Islet precursor cell (in vitro differentiated cells): Measurements from ENCODE around the gene GZMH.
"Not testable (repeated sequence)": the region's sequence is repeated elsewhere in the genome, so short reads cannot be mapped to it uniquely, and the experiment has no call there.

Experiments
- DNase-seq: peaks from one replicate; pipeline ENCODE4 v3.0.0-alpha.2; 2018

Gene GZMH, protein sequence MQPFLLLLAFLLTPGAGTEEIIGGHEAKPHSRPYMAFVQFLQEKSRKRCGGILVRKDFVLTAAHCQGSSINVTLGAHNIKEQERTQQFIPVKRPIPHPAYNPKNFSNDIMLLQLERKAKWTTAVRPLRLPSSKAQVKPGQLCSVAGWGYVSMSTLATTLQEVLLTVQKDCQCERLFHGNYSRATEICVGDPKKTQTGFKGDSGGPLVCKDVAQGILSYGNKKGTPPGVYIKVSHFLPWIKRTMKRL

DNA sequence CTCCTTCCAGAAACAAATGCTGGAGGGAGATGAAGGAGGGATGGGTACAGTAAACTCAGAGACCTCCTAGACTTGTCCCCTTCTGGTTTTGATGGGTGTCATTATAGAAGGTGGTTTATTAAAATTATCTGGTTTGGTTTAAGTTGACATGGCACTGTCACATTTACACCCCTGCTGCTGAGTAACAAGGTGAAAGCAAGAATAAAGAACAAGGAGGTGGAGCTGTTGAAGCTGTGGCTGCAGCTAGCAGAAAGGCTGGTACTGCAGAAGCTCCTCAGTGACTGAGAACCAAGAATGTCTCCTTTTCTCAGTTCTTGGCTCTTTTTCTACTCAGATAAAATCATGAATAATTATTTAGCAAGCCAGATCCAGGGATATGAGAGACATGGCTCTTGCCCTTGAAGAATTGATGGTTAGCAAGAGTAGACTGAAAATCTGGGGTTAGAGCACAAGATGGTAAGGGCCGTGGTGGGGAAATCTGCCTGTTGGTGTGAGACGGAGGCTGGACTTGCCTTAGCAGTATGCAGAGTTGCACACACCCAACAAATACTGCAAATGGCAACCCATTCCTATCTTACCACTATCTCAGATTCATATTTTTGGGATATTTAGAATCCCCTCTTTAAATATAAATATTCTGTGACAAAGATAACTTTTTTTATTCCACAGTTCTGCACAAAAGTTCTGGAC lies at the start of gene GZMH:
GZMH (minus strand) TSS at position 31 of the 690 bp plus-strand sequence. CDS start 72 bp downstream, outside the sequence.
- DNase-seq = no peak

DNA sequence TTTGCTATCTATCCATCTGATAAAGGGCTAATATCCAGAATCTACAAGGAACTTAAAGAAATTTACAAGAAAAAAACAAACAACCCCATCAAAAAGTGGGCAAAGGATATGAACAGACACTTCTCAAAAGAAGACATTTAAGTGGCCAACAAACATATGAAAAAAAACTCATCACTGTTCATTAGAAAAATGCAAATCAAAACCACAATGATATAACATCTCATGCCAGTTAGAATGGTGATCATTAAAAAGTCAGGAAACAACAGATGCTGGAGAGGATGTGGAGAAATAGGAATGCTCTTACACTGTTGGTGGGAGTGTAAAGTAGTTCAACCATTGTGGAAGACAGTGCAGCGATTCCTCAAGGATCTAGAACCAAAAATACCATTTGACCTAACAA lies 38.9 kb upstream of the GZMH start:
- not testable (repeated sequence) for DNase-seq

DNA sequence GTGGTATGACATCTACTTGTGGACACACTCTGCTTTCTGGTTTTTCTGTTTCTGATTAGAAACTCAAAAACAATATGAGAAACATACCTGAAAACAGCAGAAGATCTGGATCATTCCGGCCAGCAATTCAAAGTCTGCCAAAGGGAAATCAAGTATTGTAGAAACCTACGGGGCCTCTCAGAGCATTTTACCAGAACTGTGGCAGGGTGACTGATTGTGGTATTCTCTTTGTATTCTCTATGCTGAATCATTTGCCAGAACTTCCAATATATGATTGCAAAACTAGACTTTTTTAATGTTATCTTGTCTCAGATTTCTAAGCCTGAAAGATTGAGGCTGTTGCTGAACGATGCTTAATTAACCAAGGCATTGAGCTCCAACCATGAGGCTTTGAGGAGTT lies 30.4 kb upstream of the GZMH start:
- DNase-seq = no peak

DNA sequence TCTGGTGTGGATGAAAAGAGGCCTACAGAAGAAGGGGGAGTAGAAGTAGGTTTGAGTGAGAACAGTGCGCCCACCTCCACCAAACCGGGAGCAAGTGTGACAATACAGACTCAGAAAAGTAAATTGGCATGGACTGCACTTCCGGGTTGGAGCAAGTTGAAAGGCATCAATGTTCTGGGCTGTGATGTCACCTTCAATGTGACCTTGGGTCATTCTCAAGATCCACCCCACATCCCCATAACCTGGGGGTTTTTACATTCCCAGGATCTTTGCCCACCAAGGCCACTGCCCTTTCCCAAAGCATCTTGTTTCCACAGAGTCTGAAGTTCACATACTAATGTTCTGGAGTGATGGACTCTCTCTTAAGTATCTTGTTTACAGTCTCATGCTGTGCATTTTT lies 29.8 kb upstream of the GZMH start:
- no peak for DNase-seq

DNA sequence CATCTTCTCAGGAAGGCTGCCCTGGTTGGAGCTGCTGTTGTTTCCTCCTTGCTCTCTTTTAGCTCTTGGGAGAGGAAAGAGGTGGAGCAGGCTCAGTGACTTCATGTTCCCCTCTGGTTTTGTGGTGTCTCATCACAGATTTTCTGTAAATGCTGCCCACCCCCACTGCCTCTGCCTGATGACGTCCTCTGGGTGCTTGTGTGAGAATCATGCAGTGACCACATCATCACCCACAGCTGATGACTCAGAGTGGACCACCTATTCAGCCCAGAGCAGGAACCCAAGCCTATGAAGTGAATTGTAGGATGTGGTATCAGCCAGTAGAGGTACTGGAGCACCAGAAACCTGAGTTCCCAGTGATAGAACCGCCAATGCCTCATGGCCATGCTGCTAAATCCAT lies 24.7 kb upstream of the GZMH start, which contains the start of gene GZMB:
GZMB (minus strand) TSS at position 33 of the 400 bp plus-strand sequence; CDS start at position 3, 30 bp downstream.
- DNase-seq = no peak

DNA sequence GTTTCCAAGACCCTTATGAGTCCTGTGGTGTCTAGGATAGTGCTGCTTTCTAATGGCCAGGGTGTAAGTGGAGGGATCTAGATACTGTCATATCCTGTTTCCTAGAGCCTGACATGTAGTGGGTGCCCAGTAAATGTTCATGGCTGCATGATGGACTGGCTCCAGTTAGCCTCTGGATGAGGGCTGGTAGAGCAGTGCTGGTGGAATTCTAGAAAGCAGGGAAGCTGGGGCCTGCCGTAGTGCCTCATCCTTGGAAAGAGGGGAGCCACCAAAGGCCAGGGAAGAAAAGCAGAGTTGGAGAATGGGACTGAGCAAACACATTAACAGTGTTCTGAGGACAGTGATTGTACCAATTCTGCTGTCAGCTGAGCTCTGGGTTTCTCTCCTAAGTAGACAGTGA lies 23.9 kb upstream of the GZMH start:
- DNase-seq = no peak

DNA sequence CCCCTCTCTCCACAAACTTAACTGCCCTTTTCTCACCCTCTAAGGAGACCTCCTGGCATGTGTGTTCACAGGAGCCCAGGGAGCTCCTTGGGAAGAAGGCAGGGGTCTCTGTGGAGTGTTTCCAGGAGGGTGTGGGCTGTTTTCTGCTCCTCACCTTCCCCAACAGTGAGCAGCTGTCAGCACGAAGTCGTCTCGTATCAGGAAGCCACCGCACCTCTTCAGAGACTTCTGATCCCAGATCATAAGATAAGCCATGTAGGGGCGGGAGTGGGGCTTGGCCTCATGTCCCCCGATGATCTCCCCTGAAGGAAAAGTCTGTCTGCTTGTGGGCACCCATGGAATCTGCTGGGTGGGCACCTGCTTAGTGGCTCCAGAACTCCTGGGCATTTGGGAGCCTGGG lies 23.3 kb upstream of the GZMH start:
- DNase-seq = no peak

DNA sequence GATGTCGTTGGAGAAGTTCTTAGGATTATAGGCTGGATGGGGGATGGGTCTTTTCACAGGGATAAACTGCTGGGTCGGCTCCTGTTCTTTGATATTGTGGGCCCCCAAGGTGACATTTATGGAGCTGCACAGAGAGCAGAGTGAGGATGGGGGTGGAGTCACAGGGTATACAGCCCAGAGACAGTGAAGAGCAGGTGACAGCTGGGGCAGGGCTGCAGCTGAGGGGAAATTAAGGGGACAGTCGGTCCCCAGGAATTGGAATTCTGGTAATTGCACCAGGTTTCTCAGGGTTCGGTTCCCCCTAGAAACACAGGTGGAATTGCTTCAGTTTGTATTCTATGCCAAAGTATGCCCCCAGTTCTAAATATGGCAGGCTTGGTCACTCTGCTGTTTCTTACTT lies 22.9 kb upstream of the GZMH start:
- DNase-seq = no peak

DNA sequence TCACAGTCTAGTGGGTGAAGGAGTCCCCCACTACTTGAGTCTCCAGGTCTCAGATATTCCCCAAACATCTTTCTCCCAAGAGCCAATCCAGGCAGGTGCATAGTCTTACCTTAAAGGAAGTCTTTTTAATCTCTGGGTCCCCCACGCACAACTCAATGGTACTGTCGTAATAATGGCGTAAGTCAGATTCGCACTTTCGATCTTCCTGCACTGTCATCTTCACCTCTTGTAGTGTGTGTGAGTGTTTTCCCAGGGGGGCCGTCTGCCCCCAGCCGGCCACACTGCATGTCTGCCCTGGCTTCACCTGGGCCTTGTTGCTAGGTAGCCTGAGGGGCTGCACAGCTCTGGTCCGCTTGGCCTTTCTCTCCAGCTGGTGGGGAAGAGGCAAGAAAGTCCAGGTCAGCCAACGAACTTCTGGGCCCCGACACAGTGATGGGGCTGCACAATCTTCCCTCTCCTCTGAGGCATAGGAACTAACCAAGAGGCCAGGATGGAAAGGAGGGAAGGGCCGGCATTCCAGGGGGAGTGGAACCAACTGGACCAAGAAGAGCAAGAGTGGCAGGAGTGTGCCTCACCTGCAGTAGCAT lies 22.4 kb upstream of the GZMH start:
- no peak for DNase-seq

DNA sequence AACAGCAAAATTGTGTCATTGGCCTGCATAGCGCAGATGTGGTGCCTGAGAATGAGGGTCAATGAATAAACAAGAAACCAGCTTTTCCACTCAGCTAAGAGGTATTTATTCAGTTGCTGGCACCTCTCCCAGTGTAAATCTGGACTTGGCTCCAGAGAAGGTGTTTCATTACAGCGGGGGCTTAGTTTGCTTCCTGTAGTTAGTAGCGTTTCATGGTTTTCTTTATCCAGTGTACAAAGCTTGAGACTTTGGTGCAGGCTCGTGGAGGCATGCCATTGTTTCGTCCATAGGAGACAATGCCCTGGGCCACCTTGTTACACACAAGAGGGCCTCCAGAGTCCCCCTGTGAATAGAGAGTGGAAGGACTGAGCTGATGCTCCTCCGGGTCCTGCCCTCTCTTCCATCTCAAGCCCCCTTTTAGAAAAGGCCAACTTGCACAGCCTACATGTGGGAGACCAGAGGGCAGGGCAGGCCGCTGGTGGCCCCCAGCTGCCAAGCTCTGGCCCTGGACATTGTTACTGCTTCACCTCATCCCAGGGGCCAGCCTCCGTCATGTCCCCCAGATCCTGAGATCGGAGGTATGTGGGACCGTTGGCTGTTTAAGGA lies 21.5 kb upstream of the GZMH start:
- DNase-seq = no peak

DNA sequence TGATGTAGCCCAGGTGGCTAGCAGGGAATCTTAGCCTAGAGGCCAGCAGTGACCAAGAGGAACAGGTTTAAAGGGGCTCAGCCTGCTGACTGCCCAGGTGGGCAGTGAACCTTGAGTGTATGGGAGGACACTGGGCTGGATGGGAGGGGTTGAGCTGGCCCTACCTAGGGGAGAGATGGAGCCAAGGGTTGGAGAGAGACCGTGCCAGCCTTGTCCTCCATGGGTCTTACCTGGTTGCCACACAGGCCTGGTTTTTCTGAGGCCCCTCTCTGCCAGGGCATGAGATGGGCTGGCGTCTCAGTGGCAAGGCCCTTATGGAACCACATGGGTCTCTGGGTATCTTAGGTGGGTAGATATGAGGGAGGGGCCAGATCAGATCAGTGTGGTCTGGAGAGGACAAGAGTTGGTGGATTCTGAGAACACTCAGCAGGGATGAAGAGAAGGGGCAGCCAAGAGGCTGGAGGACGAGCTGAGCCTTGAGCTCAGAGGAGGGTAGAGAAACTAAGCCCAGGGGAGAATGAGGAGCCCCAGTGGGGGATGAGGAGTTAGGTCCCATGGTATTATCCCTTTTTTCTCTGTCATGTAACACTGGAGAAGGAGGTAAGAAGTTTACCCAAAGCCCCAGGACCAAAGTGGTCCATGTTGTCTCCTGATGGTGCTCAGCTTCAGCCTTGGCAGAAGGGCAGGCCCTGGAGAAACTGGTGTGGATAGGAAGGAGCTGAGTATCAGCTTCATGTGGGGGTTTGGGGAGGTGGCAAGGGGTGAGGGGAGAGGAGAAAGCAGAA lies 20.8 kb upstream of the GZMH start:
- DNase-seq = no peak

DNA sequence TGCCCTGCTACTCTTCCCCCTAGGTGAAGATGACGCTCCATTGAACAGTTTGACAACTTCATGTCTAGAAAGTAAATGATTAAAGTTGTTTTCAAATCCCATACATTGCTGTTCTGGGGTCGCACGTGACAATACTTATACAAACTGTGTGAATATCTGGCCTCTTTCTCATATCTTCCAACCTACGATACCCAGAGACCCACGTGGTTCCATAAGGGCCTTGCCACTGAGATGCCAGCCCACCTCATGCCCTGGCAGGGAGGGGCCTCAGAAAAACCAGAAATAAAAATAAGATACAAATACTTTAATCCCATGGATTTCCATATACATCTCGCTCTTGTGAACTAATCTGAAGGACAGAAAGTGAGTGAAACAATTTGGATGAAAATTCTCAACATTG lies 20.0 kb upstream of the GZMH start:
- no peak for DNase-seq

DNA sequence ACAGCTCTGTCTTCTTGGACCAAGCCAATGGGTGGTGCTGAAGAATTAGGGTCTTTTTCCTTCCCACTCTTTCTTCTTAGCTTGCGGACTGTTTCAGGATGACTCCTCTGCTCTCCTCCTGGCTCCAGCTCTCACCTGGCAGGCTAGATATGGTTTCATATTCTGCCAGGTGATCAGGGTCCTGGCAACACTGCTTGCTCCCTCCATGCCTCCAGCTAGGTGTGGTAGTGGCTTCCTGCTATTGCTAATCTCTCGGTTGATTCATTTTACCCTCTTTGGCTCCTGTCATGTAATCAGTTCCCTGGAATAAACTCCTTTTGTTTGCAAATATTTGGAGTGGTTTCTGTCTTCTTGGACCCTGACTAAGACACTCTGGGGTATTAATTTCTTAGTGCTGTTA lies 4.3 kb upstream of the GZMH start:
- no peak for DNase-seq

DNA sequence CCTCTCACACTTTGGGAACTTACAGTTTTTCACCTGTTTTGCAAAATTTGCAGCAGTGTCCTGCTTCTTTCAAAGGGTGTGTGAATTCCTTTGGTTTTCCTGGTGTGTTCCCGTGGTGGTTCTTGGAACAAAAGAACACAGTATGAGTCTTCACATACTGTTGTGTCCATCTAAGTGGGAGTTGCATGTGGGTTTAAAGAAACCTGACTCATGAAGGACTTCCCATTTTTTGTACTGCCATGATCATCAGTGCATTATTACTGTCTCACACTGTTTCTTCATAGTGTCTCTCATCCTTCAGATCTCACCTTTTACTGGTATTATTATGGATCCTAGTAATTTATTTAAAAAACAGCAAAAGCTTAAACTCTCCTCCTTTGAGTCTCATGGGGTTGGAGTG lies 3.8 kb upstream of the GZMH start:
- no peak for DNase-seq

DNA sequence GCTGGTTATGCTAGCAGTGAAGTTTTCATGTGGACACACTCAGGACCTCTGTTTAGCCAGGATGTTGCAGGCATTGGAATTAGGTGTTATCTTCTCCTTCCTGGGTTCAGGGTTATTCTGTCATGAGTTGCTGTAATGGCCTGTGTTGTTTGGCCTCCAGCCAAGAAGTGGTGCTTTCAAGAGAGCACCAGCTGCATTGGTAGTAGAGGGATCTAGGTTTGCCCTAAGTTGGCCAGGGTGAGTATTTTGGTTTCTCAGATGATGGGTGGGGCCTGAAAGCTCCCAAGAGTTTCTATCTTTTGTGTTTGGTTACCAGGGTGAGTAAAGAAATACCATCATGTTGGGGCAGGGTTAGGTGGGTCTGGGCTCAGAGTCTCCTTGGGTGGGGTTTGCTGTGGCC lies 2.7 kb upstream of the GZMH start:
- no peak for DNase-seq

DNA sequence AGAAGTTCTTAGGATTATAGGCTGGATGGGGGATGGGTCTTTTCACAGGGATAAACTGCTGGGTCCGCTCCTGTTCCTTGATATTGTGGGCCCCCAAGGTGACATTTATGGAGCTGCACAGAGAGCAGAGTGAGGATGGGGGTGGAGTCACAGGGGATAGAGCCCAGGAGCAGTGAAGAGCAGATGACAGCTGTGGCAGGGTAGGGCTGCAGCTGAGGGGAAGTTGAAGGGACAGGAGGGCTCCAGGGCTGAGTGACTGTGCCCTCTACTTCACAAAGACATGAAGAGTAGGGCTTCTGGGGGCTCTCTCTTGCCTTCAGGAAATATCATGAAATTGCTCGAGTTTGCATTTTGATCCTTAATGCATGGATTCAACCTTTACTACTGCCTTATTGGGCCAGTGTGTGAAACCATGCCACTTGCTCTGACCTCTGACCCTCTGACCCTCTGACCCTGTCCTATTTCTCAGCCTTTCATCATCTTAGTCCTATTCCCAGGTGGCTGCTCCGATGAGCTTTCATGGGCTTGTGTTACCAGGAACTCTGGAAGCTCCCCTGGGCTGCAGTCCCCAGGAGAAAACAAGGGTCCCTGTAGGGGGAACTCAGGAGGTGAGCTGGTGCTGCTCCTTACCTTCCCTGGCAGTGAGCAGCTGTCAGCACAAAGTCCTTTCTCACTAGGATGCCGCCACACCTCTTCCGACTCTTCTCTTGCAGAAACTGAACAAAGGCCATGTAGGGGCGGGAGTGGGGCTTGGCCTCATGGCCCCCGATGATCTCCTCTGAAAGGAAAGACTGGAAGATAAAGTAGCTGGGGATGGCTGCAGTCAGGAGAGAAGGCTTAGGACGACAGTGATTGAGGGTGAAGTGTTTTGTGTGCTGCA lies 1.6 kb downstream of the GZMH start:
- no peak for DNase-seq

DNA sequence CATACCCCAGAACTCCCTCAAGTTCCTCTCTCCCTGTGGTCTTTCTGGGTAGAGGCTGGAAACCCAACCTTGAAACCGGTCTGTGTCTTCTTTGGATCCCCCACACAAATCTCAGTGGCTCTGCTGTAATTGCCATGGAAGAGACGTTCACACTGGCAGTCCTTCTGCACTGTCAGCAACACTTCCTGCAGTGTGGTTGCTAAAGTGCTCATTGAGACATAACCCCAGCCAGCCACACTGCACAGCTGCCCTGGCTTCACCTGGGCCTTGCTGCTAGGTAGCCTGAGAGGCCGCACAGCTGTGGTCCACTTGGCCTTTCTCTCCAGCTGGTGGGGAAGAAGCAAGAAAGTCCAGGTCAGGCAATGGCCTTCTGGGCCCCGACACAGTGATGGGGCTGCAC lies 2.4 kb downstream of the GZMH start:
- DNase-seq = no peak

DNA sequence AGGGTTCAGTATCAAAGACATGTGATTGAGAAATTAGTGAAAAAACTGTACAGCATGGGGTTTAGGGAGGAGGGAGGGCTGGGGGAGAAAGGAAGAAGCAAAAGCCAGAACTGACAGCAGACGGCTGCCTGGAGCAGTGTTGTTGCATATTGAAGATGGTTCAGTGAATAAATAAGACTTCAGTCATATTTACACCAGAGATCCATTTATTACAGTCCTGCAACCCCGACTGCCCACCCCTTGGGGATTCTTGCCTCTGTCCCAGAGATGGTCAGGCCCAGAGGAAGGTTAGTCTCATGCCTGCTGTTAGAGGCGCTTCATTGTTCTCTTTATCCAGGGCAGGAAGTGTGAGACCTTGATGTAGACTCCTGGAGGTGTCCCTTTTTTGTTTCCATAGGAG lies 3.2 kb downstream of the GZMH start:
- no peak for DNase-seq

DNA sequence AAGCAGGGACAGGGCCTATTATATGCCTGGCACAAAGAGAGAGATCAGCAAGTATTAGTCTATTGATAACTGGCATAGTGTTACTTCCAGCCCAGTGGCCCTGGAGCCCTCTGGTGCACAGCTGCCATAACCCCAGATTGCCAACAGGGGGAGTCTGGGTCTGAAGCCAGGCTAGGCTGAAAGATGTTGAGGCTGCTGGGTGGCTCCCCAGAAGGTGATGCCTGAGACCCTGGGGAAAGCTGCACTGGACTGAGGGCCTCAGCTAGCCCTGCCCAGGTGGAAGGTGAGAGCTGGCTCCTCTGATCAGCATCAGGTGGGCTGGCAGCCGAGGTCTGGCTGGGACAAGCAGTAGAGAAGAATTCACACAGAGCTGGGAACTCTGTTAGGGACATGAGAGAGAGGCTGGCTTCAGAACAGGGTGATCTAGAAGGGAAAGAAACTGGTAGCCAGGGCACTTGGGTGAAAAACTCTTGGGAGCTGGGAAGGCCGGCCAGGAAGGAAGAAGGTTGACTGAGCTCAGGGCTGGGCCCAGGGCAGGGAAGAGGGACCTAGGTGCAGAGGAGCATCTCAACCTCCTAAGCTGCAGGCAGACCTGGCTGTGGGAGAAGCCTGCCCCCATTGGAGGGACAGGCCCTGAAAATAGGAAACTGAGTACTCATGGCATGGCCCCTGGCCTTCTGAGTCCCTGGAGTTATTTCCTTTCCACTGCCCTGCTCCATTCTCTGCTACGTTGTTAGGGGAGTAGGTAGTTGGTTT lies 3.9 kb downstream of the GZMH start:
- peak; percentile 76 for DNase-seq

DNA sequence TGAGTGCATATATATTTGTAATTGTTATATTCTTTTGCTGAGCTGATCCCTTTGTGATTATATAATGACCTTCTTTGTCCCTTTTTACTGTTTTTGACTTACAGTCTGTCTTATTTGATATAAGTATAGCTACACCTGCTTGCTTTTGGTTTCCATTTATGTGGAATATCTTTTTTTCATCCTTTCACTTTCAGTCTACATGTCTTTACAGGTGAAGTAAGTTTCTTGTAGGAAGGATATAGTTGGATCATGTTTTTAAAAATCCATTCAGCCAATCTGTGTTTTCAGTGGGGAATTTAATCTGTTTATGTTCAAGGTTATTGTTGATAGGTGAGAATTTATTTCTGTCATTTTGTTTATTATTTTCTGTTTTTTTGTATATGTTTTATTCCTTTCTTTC lies 12.1 kb downstream of the GZMH start:
- no peak for DNase-seq

DNA sequence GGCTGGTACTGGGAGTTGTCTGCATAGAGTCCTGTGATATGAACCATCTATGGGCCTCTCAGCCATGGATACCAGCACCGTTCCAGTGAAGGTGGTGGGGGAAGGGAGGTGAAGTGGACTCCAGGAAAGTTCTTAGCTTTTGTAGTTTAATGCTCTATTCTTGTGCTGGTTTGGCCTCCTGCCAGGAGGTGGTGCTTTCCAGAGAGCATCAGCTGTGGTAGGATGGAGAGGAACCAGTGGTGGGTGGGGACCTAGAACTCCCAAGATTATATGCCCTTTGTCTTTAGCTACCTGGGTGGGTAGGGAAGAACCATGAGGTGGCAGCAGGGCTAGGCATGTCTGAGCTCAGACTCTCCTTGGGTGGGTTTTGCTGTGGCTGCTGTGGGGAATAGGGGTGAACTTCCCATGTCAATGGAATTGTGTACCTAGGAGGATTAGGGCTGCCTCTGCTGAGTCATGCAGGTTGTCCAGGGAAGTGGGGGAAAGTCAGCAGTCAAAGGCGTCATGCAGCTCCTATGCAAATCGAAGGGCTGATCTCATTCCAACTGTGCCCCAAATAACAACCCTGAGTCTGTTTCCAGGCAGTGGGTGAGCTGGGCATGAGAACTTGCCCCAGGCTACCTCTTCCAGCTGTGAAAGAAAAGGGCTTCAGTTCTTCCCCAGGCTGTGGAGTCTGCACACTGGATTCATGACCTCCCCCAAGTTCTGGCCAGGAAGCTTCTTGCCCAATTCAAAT lies 14.2 kb downstream of the GZMH start:
- no peak for DNase-seq
